LoVo (cell line): ENCODE results near the gene ZNHIT1.
"Not testable (repeated sequence)": the region's sequence is repeated elsewhere in the genome, so short reads cannot be mapped to it uniquely, and the experiment has no call there.

ENCODE experiments used
- DNase-seq: peaks from one replicate; pipeline ENCODE4 v3.0.0-alpha.2; 2016; ENCODE audit warnings: low spot score

ZNHIT1 gene

DNA sequence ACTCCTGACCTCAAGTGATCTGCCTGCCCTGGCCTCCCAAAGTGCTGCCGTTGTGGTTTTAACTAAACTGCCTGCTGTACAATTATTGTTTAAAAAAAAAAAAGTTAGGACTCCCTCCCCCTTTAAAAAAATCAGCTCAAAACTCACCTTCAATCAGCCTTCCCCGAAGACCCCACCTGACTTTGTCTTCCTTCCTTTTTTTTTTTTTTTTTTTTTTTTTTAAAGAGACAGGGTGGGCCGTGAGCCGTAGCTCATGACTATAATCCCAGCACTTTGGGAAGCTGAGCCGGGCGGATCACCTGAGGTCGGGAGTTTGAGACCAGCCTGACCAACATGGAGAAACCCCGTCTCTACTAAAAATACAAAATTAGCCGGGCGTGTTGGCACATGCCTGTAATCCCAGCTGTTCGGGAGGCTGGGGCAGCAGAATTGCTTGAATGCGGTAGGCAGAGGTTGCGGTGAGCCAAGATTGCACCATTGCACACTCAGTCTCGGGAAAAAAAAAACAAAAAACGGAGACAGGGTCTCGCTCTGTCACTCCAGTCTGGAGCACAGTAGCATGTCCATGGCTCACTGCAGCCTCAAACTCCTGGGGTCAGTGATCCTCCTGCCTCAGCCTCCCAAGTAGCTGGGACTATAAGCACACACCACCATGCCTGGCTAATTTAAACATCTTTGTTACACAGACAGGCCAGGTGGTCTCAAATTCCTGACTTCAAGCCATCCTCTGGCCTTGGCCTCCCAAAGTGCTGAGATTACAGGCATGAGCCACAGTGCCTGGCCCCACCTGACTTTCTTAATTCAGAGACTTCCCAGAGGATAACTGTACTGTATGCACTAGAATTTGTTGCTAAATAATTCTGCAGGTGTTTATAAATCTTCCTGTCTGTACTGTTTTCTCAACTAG, 23.7 kb downstream of the ZNHIT1 start:
- no peak for DNase-seq

DNA sequence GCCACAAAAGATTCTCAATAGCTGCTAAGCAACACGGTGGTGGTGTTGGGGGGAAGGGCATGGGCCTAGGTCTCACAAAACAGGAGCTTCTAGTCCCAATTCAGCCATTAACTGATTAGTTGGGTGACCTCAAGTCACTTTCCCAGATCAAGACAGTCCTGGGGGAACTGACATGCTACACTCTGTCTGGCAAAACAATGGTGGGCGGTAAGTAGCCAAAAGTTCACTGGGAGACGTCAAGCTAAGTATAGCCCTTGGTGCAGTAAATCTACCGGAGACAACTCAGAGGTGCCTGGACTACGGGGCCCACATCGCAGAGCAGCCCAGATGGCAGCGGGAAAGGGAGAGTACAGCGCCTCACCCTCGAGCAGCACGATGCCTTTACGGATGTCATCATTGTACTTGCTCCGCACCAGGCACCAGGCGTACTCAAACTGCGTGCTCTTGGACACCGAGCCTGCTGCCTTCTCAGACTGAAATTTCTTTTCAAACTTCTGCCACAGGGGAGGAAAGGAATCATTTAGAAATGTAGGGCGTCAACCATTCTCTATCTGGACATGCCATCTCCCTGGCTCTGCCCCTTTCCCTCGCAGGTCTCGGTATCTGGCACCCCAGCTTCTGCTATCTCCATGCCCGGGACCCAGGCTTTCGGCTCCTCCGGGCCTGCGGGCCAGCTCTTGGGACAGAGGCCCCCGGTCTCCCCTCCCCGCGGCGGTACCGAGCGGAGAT, 25.8 kb downstream of the ZNHIT1 start:
- no peak for DNase-seq

DNA sequence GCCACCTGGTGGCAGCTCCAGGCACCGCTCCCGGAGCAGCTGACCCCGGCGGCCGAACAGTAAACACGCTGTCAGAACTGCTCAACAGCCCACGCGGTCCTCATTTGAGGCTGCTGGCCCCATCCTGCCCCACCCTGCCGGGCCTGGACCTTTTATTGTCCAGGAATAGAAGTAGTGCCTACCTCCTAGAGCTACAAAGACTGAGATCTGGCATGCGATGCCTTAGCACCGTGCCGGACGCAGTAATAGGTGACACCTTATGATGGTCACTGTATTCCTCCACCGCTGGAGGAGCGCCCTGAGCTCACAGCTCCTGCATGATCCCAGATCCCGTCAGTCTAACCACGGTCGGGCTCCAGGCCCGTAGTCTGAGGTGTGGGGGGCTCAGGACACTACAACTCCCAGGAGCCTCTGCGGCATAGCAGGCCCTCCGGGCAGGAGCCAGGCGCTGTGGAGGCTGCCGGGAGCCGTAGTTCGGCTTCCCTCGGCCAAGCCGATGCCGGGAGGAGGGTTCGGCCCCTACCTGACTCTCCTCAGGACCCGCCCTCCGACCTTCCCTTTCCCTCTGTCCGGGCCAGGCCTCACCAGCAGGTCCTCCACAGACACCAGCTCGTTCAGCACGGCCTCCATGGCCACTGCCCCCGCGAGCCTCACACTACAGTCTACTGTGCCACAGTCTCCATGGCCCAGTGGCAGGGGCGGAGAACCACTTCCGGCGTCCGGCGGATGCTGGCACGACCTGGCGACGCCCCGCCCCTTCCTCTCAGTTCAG, 26.6 kb downstream of the ZNHIT1 start, which contains the start of gene FIS1:
FIS1 (minus strand) TSS at position 707 of the 772 bp plus-strand sequence; CDS start at position 630, 77 bp downstream.
- DNase-seq: peak; percentile 100

DNA sequence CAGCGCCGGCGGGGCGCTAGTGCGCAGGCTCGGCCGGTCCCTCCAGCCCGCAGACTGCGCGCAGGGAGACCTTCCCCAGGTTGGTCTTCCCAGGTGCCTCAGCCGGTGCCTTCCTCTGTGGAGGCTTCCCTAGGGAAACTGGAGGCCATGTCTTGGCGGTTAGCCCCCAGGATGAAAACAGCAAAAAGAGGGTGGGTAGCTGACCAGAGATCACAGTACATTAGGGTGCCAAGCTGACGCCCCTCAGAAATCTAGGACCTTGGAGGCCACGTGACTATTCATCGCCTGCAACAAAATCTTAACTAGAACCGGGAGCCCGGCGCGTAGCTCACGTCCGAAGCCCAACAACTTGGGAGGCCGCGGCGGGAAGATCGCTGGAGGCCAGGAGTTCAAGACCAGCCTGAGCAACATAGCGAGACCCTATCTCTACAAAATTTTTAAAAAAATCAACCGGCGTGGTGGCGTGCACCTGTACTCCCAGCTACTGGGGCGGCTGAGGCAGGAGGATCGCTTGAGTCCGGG, 27.2 kb downstream of the ZNHIT1 start:
- no peak for DNase-seq

DNA sequence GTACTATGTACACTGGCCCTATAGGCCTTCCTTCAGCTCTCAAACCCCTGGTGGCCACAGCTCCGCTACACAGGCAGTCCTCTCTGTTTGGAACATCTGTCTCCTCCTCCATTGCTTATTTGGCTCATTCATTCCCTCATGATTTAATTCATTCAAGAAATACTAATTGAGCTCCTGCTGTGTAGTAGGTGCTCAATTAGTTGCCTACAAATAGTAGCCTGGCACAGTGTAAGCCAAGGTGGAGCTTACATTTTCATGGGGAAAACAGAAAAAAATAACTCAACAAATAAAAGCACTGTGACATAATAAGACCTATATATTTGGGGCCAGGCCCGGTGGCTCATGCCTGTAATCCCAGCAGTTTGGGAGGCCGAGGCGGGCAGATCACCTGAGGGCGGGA, 30.3 kb downstream of the ZNHIT1 start:
- DNase-seq: no peak

DNA sequence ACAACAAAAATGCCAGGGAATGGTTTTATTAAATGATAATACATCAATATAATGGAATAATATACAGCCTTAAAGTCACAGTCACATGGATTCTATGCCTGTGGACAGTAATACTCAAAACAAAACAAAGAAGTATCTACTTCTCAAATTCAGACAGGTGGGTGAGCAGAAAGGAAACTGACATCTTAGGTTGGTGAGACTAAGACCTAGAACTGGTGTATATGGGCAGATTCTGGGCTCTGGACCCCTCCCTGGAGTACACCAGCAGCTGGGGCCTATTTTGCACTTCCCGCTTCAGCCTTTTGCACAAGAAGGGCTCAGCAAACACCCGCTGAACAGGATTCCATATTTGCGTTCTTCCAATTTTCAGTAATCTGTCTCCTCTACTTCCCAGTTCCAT, 32.4 kb downstream of the ZNHIT1 start:
- DNase-seq: no peak

DNA sequence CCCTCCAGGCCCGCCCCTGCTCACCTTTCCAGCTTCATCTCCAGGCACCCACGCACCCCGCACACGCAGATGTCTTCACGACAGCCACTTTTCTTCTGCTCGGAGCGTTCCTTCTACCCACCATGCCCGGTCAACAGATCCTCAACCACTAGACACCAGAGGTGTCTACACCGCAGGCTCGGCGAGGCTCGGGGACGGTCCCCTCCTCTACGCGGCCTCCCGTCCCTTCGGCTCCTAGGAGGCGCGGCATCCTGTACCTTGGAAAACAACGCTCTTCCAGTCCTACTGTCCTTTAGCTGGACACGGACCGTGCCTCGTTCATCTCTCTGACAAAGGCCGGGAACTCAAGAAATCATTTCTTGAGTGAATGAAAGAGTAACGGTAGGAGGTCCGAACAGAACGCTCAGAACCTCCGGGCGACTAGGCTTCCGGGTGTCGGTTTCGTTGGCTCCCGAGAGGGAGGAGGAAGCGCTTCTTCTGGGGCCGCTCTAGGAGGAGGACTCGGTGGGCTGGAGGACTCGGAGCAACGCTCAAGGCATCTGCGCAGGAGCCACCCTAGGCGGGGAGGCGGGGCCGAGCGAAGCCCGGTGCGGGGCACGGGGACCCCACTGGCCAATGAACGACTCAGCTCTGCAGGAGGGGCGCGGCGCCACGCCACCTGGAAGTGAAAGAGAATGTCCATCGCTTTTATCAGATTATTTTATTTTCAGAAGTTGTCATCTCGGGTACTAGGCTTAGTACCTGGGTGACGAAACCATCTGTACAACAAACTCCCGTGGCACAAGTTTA, 34.1 kb downstream of the ZNHIT1 start:
- peak; percentile 100 for DNase-seq

DNA sequence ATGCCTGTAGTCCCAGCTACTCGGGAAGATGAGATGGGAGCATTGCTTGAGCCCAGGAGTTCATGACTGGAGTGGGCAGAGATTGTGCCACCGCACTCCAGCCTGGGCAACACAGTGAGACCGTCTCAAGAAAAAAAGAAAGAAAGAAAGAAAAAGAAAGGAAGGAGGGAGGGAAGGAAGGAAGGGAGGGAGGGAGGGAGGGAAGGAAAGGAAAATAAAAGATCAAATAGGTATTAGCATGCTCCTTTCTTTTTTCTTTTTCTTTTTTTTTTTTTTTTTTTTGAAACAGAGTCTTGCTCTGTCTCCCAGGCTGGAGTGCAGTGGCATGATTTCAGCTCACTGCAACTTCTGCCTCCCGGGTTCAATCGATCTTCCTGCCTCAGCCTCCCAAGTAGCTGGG, 35.2 kb downstream of the ZNHIT1 start:
- DNase-seq: not testable (repeated sequence)

DNA sequence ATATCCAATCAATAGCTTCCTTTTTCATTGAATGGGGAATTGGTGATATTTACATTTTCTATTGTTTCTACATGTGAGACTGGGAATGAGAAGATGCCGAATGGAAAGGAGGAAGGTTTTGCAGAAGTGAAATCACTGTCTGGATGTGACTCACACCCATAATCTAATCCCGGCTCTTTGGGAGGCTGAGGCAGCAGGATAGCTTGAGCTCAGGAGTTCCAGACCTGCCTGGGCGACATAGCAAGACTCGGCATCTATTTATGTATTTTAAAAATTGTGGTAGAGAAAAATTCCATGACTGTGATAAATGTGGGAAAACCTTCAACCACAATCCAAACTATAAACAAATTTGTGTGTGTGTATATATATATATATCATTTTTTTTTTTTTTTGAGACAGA, 37.8 kb downstream of the ZNHIT1 start:
- DNase-seq: no peak

DNA sequence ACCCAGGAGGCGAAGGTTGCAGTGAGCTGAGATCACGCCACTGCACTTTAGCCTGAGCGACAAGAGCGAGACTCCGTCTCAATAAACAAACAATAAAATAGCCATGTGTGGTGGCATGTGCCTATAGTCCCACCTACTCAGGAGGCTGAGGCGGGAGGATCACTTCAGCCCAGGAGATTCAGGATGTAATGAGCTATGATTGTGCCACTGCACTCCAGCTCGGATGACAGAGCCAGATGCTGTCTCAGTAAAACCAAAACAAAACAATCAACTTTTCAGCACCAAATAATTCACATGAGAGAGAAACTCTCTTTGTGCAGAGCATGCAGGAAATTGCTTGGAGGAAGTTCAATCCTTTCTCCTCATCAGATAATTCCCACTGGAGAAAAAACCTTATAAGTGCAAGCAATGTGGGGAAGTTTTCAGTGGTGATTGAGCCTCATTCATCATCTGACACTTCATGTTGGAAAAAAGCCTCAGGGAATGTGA, 40.3 kb downstream of the ZNHIT1 start:
- DNase-seq: no peak

DNA sequence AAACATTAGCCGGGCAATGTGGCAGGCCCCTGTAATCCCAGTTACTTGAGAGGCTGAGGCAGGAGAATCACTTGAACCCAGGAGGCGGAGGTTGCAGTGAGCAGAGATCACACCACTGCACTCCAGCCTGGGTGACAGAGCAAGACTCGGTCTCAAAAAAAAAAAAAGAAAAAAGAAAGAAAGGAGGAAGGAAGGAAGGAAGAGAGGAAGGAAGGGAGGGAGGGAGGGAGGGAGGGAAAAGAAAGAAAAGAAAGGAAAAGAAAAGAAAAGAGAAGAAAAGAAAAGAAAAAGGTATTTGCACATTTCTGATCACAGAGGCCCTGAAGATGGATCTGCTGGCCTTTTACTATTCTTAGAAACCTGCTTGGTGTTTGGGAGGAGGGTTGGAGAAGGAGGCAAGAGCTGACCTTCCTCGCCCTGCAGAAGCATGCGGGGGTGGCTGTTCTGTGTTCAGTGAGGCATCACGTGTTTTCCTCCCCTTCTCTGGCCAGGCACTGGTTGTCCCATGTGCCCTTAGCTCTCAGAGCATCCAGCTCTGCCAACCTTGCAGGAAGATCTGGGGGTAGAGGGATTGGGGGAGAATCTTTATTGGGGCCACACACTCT, 46.2 kb downstream of the ZNHIT1 start:
- DNase-seq: not testable (repeated sequence)

DNA sequence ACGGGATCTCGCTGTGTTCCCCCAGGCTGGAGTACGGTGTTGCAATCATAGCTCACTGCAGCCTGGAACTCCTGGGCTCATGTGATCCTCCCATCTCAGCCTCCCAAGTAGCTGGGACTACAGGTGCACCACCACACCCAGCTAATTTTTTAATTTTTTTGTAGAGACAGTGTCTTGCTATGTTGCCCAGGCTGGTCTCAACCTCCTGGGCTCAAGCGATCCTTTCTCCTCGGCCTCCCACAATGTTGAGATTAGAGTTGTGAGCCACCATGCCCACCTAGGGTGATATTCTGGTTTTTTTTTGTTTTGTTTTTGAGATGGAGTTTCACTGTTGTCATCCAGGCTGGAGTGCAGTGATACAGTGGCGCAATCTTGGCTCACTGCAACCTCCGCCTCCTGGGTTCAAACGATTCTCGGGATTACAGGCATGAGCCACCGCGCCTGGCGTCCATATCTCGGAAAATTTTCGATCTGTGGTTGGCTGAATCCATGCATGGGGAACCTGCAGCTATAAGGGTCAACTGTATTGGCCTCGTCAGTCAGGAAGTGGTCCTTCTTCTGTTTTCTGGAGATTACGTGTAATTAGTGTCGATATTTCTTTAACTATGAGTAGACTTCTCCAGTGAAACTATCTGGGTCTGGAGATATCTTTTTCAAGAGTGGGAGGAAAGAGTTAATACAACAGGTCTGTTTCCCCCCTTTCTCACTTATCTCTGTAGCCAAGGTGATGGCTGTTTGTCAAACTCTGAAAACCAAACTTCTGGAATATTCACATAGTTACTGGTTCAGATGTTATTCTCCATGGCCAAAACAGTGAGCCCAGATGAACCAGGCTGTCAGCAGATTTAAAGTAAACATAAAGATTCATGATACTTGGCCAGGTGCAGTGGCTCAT, 47.9 kb downstream of the ZNHIT1 start:
- no peak for DNase-seq

DNA sequence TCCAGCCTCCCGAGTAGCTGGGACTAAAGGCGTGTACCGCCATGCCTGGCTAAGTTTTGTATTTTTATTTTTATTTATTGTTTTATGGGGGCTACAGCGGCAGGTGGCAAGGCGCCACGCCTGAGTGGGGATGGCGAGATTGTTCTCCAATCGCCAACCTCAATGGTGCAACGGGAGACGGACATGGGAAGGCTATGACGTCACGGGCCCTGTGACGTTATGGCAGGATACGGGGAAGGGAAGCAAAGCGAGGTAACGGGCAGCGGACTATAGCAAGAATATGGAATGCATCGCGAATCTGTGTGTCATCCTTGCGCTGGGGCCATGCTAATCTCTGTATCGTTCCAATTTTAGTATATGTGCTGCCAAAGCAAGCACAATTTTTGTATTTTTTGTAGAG, 51.7 kb downstream of the ZNHIT1 start:
- no peak for DNase-seq

DNA sequence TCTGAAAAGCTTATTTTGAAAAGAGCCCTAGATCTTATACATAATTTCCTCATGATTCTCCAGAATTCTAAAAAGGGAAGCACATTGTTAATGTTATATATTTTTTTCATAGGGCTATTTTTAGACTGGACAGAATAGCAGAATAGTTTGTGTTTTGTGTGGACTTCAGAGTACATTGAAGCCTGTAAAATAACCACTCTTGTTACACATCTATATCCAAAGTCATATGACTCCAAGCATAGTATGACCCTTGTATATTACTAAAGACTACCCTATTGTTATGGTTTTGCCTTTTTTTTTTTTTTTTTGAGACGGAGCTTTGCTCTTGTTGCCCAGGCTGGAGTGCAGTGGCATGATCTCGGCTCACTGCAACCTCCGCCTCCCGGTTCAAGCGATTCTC, 53.1 kb downstream of the ZNHIT1 start:
- DNase-seq: no peak

DNA sequence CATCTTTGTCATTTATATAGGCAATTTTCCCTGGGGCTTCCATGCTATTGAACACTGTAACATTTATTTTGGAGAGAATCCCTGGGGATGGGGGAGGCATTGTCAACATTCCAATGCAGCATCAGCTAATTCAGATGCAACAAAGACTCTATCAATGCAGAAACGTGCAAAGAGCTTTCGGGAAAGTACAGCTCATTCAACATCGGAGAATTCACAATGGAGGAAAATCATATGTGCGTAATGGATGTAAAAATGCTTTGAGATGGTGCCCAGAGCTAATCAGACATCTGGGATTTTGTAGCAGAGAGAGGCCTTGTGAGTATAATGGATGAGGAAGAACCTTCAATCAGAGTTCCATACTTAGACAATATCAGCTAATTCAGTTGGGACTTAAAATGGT, 55.2 kb downstream of the ZNHIT1 start:
- no peak for DNase-seq
